K562 (cell line): Measurements from ENCODE around the gene ZNF74. TPM values are rescaled to one million over a fixed set of nuclear protein-coding genes. Genes with fewer than 3 reads are reported as not detected.

ENCODE experiments used
- ATAC-seq: fragments of 200-7000 bp; cut with Tn5 transposase; 3 replicates; pipeline ENCODE4 v1.9.1; 2020; ENCODE audit warnings: moderate library complexity
- BruUV-seq: library from RNA; stranded (reverse); fragments of 400-500 nt; replicated peaks from 2 replicates; lab custom pipeline; 2021; lab: Mats Ljungman, UMichigan
- CTCF ChIA-PET: fragments of 300-600 bp; formaldehyde crosslinking; extraction: SDS; loops from one replicate; lab custom pipeline; 2021; ENCODE audit warnings: low intra/inter-chr PET ratio; lab: Yijun Ruan, JAX
- POLR2A ChIA-PET: fragments of 300-600, 350-650 bp; sonication (Branson Sonifier 250); formaldehyde crosslinking; extraction: SDS; loops from one replicate; lab custom pipeline; 2021; ENCODE audit warnings: antibody characterized with exemption, inconsistent platforms; lab: Yijun Ruan, JAX
- DNase-seq, 4 experiments: peaks; one replicate each; pipeline versions ENCODE4 v3.0.0 to v3.0.0-alpha.2; 2011 to 2018; ENCODE audit warnings: low spot score in 3 of 4, mixed read lengths in 3 of 4; ENCODE audit errors: extremely low read depth in 1 of 4
- FAIRE-seq: peaks from 2 replicates; lab custom pipeline; 2011; peaks lifted over from hg19 to GRCh38; lab: Jason Lieb, UNC
- H2AFZ ChIP-seq: 2 replicates; pipeline ENCODE4 v1.6.0; 2011; ENCODE audit warnings: low read depth, low read length, control low read depth, inconsistent platforms
- H3K27ac ChIP-seq: fragments of 200-600 bp; 3 replicates; pipeline ENCODE4 v1.8.0; 2011; ENCODE audit warnings: low read depth, mild to moderate bottlenecking, control low read depth, inconsistent platforms, low read length, moderate library complexity, mixed read lengths; ENCODE audit errors: extremely low read depth
- H3K27me3 ChIP-seq, 2 experiments: fragments of 300-600 bp in 1 of 2; 2 replicates in 1 of 2; 3 replicates in 1 of 2; pipeline versions ENCODE4 v1.6.0 to v1.8.0; 2011; ENCODE audit warnings: inconsistent platforms in 2 of 2, low read length in 2 of 2, mild to moderate bottlenecking in 1 of 2, mixed read lengths in 1 of 2, moderate library complexity in 1 of 2; ENCODE audit not compliant: control insufficient read depth in 2 of 2, insufficient read depth in 2 of 2
- H3K36me3 ChIP-seq: fragments of 300-600 bp; 3 replicates; pipeline ENCODE4 v1.8.0; 2011; ENCODE audit warnings: mild to moderate bottlenecking, low read length, inconsistent platforms; ENCODE audit not compliant: control insufficient read depth, insufficient read depth
- H3K4me1 ChIP-seq, 2 experiments: fragments of 200-600 bp in 1 of 2; replicated peaks in 1 of 2; 2 replicates in 1 of 2; 3 replicates in 1 of 2; pipeline versions ENCODE4 v1.5.1 to v1.8.0; 2011; ENCODE audit warnings: inconsistent platforms in 2 of 2, low read length in 2 of 2, mild to moderate bottlenecking in 1 of 2, mixed read lengths in 1 of 2, moderate library complexity in 1 of 2; ENCODE audit not compliant: control insufficient read depth in 2 of 2, insufficient read depth in 2 of 2
- H3K4me2 ChIP-seq: 2 replicates; pipeline ENCODE4 v1.6.1; 2011; ENCODE audit warnings: low read length, control low read depth, inconsistent platforms, mixed read lengths; ENCODE audit not compliant: insufficient read depth
- H3K4me3 ChIP-seq: fragments of 200-600 bp; sonication (generic), shearing (Covaris generic); 2 replicates; pipeline ENCODE4 v1.5.1; 2016; ENCODE audit warnings: control low read depth, inconsistent platforms
- H3K79me2 ChIP-seq: fragments of 200-600 bp; 3 replicates; pipeline ENCODE4 v1.8.0; 2011; ENCODE audit warnings: low read length, inconsistent platforms; ENCODE audit not compliant: control insufficient read depth, insufficient read depth
- H3K9ac ChIP-seq, 2 experiments: 2 replicates each; pipeline versions ENCODE4 v1.6.0 to v1.6.1; 2011; ENCODE audit warnings: low read depth in 2 of 2, low read length in 2 of 2, control low read depth in 1 of 2, inconsistent platforms in 1 of 2, mild to moderate bottlenecking in 1 of 2, mixed read lengths in 1 of 2; ENCODE audit not compliant: insufficient read depth in 1 of 2
- H3K9me1 ChIP-seq: one replicate; pipeline ENCODE4 v1.6.0; 2011; ENCODE audit warnings: inconsistent platforms, mild to moderate bottlenecking, low read length, moderate library complexity; ENCODE audit not compliant: control insufficient read depth, insufficient read depth
- H3K9me3 ChIP-seq: replicated peaks from 2 replicates; pipeline ENCODE4 v1.5.1; 2011; ENCODE audit warnings: low read depth, low read length, inconsistent platforms; ENCODE audit not compliant: control insufficient read depth, insufficient read depth
- H4K20me1 ChIP-seq: replicated peaks from 2 replicates; pipeline ENCODE4 v1.6.1; 2011; ENCODE audit warnings: low read length, inconsistent platforms, mixed read lengths; ENCODE audit not compliant: control insufficient read depth, insufficient read depth
- BRF1 ChIP-seq: IDR thresholded peaks from 3 replicates; pipeline ENCODE4 v1.6.1; 2011; ENCODE audit warnings: borderline replicate concordance, mild to moderate bottlenecking; ENCODE audit not compliant: insufficient read length; ENCODE audit errors: extremely low read depth
- CEBPG ChIP-seq, 3 experiments: fragments of 200-800 bp in 1 of 3; sonication (Bioruptor generic) in 1 of 3; sonication (generic) in 1 of 3; formaldehyde crosslinking in 1 of 3; IDR thresholded peaks in 2 of 3; conservative IDR thresholded peaks in 1 of 3; 2 replicates each; pipeline versions ENCODE4 v1.6.1 to v1.8.0; 2016 to 2022; ENCODE audit warnings: missing compliant biosample characterization in 2 of 3, missing genetic modification characterization in 2 of 3, mild to moderate bottlenecking in 1 of 3, missing genetic modification reagents in 1 of 3
- EHMT2 ChIP-seq: fragments of 450-650 bp; IDR thresholded peaks from 2 replicates; pipeline ENCODE4 v1.6.1; 2018; ENCODE audit warnings: antibody characterized with exemption
- ESRRB ChIP-seq: fragments of 250-450 bp; sonication (Bioruptor Pico); IDR thresholded peaks from 2 replicates; pipeline ENCODE4 v1.5.0; 2020; ENCODE audit warnings: mild to moderate bottlenecking, moderate library complexity, borderline replicate concordance
- FOXP1 ChIP-seq: sonication (generic); formaldehyde crosslinking; IDR thresholded peaks from 2 replicates; pipeline ENCODE4 v1.8.0; 2022; ENCODE audit warnings: mild to moderate bottlenecking, missing genetic modification reagents
- GATAD2B ChIP-seq: fragments of 450-650 bp; IDR thresholded peaks from 2 replicates; pipeline ENCODE4 v1.6.1; 2017; ENCODE audit warnings: mild to moderate bottlenecking, borderline replicate concordance
- HLTF ChIP-seq: fragments of 450-650 bp; IDR thresholded peaks from 2 replicates; pipeline ENCODE4 v1.6.1; 2016
- HMGN3 ChIP-seq: IDR thresholded peaks from 2 replicates; pipeline ENCODE4 v1.6.1; 2011; ENCODE audit warnings: borderline replicate concordance, low read depth, mild to moderate bottlenecking, mixed read lengths, low read length; ENCODE audit not compliant: insufficient read length; ENCODE audit errors: extremely low read depth
- HNRNPLL ChIP-seq: fragments of 200-400 bp; formaldehyde crosslinking; IDR thresholded peaks from 2 replicates; pipeline ENCODE4 v1.6.1; 2017; ENCODE audit warnings: low read length, low read depth, mild to moderate bottlenecking; ENCODE audit not compliant: poor library complexity, severe bottlenecking
- IRF2 ChIP-seq: sonication (generic); formaldehyde crosslinking; IDR thresholded peaks from 2 replicates; pipeline ENCODE4 v1.8.1; 2022; ENCODE audit warnings: mild to moderate bottlenecking, missing genetic modification reagents
- MYC ChIP-seq, 2 experiments: fragments of 250-450 bp in 1 of 2; sonication (Bioruptor Pico) in 1 of 2; IDR thresholded peaks; 2 replicates each; pipeline versions ENCODE4 v1.5.1 to v1.6.1; 2012 to 2021; ENCODE audit warnings: low read depth in 2 of 2, borderline replicate concordance in 1 of 2, improper control_type of control experiment in 1 of 2, low read length in 1 of 2, mild to moderate bottlenecking in 1 of 2, moderate library complexity in 1 of 2
- RAD21 ChIP-seq, 2 experiments: fragments of 250-450 bp in 1 of 2; fragments of 450-650 bp in 1 of 2; sonication (Bioruptor Pico) in 1 of 2; formaldehyde crosslinking in 1 of 2; IDR thresholded peaks in 1 of 2; conservative IDR thresholded peaks in 1 of 2; 2 replicates each; pipeline versions ENCODE4 v1.4.0 to v1.8.0; 2020 to 2022; ENCODE audit warnings: mild to moderate bottlenecking in 2 of 2, moderate library complexity in 1 of 2
- ZNF143 ChIP-seq: sonication (generic); formaldehyde crosslinking; IDR thresholded peaks from 2 replicates; pipeline ENCODE4 v1.9.0; 2022; ENCODE audit warnings: mild to moderate bottlenecking, missing genetic modification reagents
- ZNF263 ChIP-seq: sonication (generic); formaldehyde crosslinking; IDR thresholded peaks from 2 replicates; pipeline ENCODE4 v1.8.0; 2022; ENCODE audit warnings: mild to moderate bottlenecking, missing genetic modification reagents, borderline replicate concordance
- WGBS: fragments of 100-300 bp; shearing (Covaris generic); methylation state at CpG from one replicate; pipeline ENCODE4 v1.1.6; 2016; ENCODE audit warnings: low coverage, mixed read lengths; ENCODE audit not compliant: insufficient coverage; ENCODE audit errors: missing lambda C conversion rate; 5-methylcytosine and 5-hydroxymethylcytosine counted together
- in situ Hi-C: fragments of 300-500 bp; cut with MboI; formaldehyde crosslinking; loops from 4 replicates; pipeline ENCODE4 v1.15.0; 2018; ENCODE audit warnings: inconsistent platforms, mixed read lengths
- intact Hi-C: fragments of 100-400 bp; cut with micrococcal nuclease; formaldehyde crosslinking; loops from 2 replicates; pipeline ENCODE4 v1.14.2; 2022
- polyA plus RNA-seq, 8 experiments: library from polyadenylated mRNA; depleted of rRNA in 4 of 8; stranded (reverse) in 5 of 8; unstranded in 3 of 8; fragments of >200 nt; fragmentation: Nextera tagmentation in 2 of 8; fragmentation: Illumina TruSeq in 1 of 8; extraction: Ambion mirVana in 2 of 8; extraction: Trizol in 1 of 8; gene quantifications; 2 replicates each; pipeline versions ENCODE4 v1.2.1 to v1.2.3, GENCODE V29; 2011 to 2014; ENCODE audit warnings: inconsistent platforms in 1 of 8, missing spikeins in 1 of 8
- total RNA-seq, 7 experiments: library from RNA; depleted of rRNA in 6 of 7; stranded (reverse); fragments of >200 nt in 6 of 7; fragmentation: Illumina TruSeq in 2 of 7; extraction: Trizol in 2 of 7; gene quantifications; 2 replicates each; pipeline versions ENCODE4 v1.2.1 to v1.2.3, GENCODE V29; 2011 to 2021; ENCODE audit warnings: low replicate concordance in 1 of 7
- TF ChIP-seq, protein P1 (sequence below): sonication (generic); formaldehyde crosslinking; IDR thresholded peaks from 2 replicates; pipeline ENCODE4 v1.8.0; 2022; ENCODE audit warnings: mild to moderate bottlenecking, missing genetic modification reagents
- TF ChIP-seq, protein P2 (sequence below): fragments of 450-650 bp; IDR thresholded peaks from 2 replicates; pipeline ENCODE4 v1.7.1; 2018; ENCODE audit warnings: mild to moderate bottlenecking, low read depth; ENCODE audit not compliant: partially characterized antibody

ZNF74 gene
- total and polyA plus RNA-seq, 9 of the 15 experiments (the other 6 are each of a cell fraction or from before 2014, with no cell fraction given): 2.4 to 53.5 (median 31.5) TPM

DNA sequence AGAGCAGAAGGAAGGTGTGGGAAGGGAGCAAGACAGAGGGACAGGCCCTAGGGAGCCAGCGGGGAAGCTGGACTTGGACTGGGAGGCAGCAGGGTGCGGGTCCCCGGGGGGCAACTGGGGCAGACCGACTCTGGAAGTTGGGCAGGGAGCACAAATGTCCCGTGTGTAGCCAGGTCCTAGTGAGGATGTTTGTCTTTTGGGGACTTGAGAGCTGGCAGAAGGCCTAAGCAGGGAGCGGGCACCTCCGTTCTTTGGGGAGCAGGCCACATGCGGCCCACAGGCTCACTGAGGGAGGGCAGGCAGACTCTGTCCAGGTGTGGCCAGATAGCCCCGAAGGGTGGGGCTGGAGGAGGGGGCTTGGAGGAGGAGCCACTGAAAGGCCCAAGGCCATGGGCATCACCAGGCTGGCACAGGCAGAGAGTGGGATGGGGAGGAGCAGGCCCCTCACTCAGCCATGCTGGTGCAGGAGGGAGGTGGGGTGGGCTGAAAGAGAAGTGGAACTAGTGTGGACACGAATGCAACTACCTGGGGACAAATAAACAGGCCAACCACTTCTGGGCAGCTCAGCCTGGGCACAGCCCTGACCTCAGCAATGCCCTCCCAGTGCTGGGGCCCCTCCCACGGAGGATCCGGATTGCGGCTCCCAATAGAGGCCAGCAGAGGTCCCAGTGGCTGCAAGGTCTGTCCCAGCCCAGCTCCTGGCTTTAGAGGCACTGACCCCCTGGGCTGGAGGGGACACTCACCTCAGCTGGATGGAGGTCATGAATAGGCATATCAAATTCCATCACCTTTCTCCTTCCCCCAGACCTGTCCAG lies 44.9 kb downstream of the ZNF74 start:
- DNase-seq: peak; percentile 59 to 90 (median 87)
- POLR2A ChIA-PET: interaction anchor here (0.6 to 4.8 kb wide), 8 partner anchors 10 to 135 kb away, joined by 3 to 35 read pairs (median 6); no protein-coding TSS in a partner anchor
- no peak for FAIRE-seq
- TF ChIP-seq, protein P1, sequence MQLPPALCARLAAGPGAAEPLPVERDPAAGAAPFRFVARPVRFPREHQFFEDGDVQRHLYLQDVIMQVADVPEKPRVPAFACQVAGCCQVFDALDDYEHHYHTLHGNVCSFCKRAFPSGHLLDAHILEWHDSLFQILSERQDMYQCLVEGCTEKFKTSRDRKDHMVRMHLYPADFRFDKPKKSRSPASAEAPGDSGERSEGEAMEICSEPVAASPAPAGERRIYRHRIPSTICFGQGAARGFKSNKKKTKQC (CRISPR knock-in tag): peak; percentile 20; the same call in 1 of the 2 replicates
- TF ChIP-seq ZNF143 (CRISPR knock-in tag): peak; percentile 53; the same call in 1 of the 2 replicates
- no peak for TF ChIP-seq BRF1
- TF ChIP-seq HNRNPLL: peak; percentile 0
- TF ChIP-seq MYC (IDR thresholded peaks at IDR 0.05; ENCODE audit: low read depth, low read length): no peak
- TF ChIP-seq MYC (CRISPR knock-in tag; IDR thresholded peaks at IDR 0.05; ENCODE audit: borderline replicate concordance, low read depth): peak; percentile 28; the same call in 1 of the 2 replicates
- no peak for TF ChIP-seq HLTF
- peak in 1 of 2 experiments; percentile 56; a peak in 2 of 4 replicates for TF ChIP-seq RAD21 (CRISPR knock-in tag; conservative IDR thresholded peaks at IDR 0.05 in 1 of 2, IDR thresholded peaks at IDR 0.05 in 1 of 2)
- peak; percentile 64; the same call in 1 of the 2 replicates for TF ChIP-seq IRF2 (CRISPR knock-in tag)
- TF ChIP-seq ESRRB (CRISPR knock-in tag): 0 out of 2 replicates have a peak, but pooled peaks have one; percentile 32
- peak; percentile 18; the same call in 1 of the 2 replicates for TF ChIP-seq ZNF263
- TF ChIP-seq EHMT2: no peak
- TF ChIP-seq FOXP1 (CRISPR knock-in tag): 0 out of 2 replicates have a peak, but pooled peaks have one; percentile 32
- peak; percentile 36 for TF ChIP-seq HMGN3
- TF ChIP-seq CEBPG (CRISPR knock-in tag; IDR thresholded peaks at IDR 0.05): peak; percentile 47; the same call in 1 of the 2 replicates
- no peak for TF ChIP-seq CEBPG (tag; conservative IDR thresholded peaks at IDR 0.05 in 1 of 2, IDR thresholded peaks at IDR 0.05 in 1 of 2)
- TF ChIP-seq, protein P2, sequence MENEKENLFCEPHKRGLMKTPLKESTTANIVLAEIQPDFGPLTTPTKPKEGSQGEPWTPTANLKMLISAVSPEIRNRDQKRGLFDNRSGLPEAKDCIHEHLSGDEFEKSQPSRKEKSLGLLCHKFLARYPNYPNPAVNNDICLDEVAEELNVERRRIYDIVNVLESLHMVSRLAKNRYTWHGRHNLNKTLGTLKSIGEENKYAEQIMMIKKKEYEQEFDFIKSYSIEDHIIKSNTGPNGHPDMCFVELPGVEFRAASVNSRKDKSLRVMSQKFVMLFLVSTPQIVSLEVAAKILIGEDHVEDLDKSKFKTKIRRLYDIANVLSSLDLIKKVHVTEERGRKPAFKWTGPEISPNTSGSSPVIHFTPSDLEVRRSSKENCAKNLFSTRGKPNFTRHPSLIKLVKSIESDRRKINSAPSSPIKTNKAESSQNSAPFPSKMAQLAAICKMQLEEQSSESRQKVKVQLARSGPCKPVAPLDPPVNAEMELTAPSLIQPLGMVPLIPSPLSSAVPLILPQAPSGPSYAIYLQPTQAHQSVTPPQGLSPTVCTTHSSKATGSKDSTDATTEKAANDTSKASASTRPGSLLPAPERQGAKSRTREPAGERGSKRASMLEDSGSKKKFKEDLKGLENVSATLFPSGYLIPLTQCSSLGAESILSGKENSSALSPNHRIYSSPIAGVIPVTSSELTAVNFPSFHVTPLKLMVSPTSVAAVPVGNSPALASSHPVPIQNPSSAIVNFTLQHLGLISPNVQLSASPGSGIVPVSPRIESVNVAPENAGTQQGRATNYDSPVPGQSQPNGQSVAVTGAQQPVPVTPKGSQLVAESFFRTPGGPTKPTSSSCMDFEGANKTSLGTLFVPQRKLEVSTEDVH: no peak
- no peak for TF ChIP-seq GATAD2B

More for the DNA sequence above, 44.9 kb downstream of the ZNF74 start:
- BruUV-seq: no TSS peak
- WGBS: 22% methylated on average over 13 of the region's 13 CpGs
- peaks cover 51 to 85% of the 10 kb centered on the region in 2 experiments for H3K27me3 ChIP-seq
- H3K79me2 ChIP-seq: no peaks in the 10 kb centered on the region
- no peak overlapping the region for H3K9ac ChIP-seq
- H3K4me2 ChIP-seq: no peak overlapping the region
- intact Hi-C loops: no loop called here
- no peak overlapping the region for H3K4me3 ChIP-seq
- no peaks in the 10 kb centered on the region for H3K9me3 ChIP-seq
- CTCF ChIA-PET: interaction anchor here (2.2 kb wide), 1 partner anchor 17 kb away, joined by 7 read pairs; no protein-coding TSS in a partner anchor
- in situ Hi-C loops: no loop called here
- peaks cover 4% of the 10 kb centered on the region for H3K9me1 ChIP-seq
- H4K20me1 ChIP-seq: peaks cover 59% of the 10 kb centered on the region
- peaks cover 0 to 38% of the 10 kb centered on the region in 2 experiments; a peak in 2 of 5 replicates for H3K4me1 ChIP-seq
- no peak overlapping the region for H3K27ac ChIP-seq
- H3K36me3 ChIP-seq: no peaks in the 10 kb centered on the region
- ATAC-seq: peak; percentile 74
- H2AFZ ChIP-seq: no peak overlapping the region
